GM10266 (cell line): ENCODE measurements around the gene RBM19.

Experiments
- DNase-seq: peaks from one replicate; pipeline ENCODE4 v3.0.0; 2012; ENCODE audit errors: extremely low spot score
- TF ChIP-seq, protein P1 (sequence below): IDR thresholded peaks from 2 replicates; pipeline ENCODE4 v1.5.1; 2012; ENCODE audit warnings: mild to moderate bottlenecking, low read depth; ENCODE audit not compliant: control insufficient read depth, insufficient read depth; ENCODE audit errors: missing control alignments

The RBM19 gene

DNA sequence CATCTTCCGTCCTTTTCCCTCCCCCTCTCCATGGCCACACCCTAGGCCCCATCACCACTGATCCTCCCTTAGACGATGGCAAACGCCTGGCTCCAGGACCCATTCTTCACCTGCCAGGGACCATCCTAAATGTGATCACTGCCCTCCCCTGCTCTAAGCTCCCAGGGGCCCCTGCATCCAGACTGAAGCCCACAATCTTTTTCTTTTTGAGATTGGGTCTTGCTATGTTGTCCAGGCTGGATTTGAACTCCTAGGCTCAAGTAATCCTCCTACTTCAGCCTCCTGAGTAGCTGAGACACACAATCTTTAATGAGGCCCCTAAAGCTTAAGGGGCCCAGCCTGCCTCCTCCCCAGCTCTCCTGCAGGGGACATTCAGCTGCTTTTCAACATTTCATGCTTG lies 15.3 kb downstream of the RBM19 start:
- DNase-seq, result no peak
- TF ChIP-seq, protein P1, sequence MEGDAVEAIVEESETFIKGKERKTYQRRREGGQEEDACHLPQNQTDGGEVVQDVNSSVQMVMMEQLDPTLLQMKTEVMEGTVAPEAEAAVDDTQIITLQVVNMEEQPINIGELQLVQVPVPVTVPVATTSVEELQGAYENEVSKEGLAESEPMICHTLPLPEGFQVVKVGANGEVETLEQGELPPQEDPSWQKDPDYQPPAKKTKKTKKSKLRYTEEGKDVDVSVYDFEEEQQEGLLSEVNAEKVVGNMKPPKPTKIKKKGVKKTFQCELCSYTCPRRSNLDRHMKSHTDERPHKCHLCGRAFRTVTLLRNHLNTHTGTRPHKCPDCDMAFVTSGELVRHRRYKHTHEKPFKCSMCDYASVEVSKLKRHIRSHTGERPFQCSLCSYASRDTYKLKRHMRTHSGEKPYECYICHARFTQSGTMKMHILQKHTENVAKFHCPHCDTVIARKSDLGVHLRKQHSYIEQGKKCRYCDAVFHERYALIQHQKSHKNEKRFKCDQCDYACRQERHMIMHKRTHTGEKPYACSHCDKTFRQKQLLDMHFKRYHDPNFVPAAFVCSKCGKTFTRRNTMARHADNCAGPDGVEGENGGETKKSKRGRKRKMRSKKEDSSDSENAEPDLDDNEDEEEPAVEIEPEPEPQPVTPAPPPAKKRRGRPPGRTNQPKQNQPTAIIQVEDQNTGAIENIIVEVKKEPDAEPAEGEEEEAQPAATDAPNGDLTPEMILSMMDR, result no peak

DNA sequence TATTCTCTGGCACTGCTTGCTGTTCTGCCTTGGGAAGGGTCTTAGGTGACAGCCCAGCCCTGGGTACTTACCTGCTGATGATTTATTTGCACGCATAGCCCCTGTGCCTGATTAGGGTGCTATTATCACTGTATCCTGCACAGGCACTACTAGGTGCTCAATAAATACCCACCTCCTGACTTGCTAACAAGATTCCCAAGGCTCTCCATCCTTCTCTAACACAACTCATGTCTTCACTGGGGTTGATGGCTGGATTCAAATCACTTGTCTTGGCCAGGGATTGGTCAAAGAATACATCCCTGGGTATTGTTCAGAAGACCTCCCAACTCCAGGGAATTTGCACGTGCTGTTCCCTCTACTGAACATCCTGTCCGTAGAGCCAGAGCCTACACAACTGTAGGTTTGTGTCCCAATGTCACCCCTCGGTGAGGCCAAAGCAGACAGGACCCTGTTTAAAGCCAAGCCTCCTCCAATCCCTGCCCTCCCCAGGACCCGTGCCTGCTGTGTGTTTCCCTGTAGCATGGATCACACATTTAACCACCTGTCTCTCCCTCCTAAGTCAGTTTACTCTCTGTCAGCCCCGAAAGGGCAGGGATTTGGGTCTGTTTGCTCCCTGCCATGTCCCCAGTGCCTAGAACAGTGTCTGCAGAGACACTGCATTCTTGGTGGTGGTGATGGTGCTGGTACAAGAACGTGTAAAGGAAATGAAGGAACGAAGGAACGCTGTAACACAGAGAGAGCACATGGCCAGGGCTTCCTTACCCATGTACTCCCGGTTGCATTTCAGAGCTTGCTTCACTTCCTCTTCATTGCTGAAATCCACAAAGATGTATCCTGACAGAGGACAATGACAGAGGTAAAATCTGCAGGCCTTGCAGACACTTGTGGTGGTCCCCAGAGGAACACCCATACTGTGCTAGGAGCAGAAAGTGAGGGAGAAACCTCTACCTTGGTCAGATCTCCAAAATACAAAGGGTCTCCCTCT lies 16.5 kb downstream of the RBM19 start:
- no peak for DNase-seq
- TF ChIP-seq, protein P1, result no peak

DNA sequence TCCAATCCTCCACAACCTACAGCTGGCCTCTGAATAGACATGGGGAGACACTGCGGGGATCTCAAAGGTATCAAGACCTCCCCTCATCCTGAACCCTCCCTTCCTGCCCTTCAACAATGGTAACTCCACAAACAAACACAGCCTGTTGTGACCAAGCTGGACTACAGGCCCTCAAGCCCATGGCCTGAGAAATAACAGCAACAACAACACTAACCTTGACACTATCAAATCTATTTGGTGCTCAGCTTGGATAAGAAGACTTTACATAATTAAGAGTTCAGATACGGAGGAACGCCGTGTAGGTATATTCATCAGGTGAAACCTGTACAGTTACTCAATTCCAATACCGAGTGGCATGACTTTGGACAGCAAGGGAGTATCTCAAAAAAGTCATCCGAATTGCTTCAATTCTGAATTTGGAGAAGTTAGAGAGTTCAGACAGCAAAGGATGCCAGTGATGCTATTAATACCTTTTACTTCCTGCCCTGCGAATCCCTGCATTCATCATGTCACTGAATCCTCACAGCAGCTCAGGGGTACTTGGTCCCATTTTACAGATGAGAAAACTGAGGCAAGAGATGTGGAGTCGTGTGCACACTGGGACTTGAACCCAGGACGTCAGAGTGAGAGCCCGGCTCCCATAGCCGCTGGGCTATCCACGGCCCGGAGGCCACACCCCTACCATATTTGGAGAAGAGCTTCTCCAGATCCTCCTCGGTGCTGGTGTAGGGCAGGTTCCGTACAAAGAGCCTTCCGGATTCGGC lies 17.8 kb downstream of the RBM19 start:
- TF ChIP-seq, protein P1, result no peak
- DNase-seq, result no peak

DNA sequence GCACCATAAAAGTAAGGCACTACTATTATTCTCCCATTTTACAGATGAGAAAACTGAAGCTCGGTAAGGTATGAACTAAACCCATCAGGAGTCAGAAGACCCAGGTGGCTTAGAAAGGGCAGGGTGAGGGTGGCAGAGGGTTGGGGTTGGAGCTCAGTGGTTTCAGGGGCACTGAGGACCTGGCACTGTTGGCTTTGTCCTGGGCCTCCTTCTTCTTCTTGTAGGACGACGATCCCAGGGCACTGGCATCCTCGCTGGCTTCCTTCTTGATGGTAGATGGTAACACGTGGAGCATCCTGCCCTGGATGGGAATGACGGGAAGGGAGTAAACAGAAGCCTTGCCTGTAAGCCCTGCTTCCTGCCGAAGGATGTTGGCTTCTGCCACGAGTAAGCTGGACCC lies 19.9 kb downstream of the RBM19 start:
- TF ChIP-seq, protein P1, result no peak
- DNase-seq, result no peak

DNA sequence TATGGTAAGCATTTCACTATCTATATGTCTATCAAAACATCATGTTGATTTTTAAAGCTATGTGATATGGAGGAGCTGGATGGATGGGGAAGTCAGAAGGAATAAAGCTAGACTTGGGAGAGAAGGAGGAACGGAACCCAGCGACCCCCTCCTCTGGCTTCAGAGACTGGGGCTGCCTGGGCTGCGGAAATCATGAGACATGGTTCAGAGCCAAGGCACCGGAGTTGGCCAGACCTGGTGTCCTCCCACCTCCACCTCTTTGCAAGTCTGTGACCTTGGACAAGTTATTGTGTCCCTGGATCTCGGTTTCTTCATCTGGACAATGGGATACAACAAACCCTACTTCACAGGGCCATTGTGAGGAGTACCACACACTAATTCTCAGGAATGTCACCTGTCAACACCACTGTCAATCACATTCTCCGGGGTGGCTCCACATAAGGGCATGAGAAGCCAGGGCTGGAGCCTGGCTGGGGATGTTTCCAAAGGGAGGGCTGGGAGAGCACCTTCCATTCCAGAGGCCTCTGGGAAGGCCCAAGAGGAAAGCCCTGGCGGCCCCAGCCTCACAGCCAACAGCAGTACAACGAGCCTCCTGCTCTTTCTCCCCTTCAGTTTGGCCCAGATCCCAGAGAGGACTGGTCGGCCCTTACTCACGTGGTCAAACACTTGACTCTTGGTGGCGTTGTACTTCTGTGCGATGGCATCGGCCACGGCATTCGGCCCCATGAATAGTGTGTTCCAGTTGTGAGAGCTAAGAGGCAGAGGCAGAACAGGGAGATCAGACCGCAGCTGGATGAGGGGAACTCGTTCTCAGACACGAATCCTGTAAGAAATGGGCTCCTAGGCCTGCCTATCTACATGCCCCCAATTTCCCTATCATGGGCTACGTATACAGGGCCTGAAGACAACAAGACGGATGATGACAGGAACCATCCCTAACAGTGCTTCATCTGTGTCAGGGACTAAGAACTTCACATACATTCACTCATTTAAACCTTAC lies 20.7 kb downstream of the RBM19 start:
- DNase-seq, result no peak
- TF ChIP-seq, protein P1, result no peak

DNA sequence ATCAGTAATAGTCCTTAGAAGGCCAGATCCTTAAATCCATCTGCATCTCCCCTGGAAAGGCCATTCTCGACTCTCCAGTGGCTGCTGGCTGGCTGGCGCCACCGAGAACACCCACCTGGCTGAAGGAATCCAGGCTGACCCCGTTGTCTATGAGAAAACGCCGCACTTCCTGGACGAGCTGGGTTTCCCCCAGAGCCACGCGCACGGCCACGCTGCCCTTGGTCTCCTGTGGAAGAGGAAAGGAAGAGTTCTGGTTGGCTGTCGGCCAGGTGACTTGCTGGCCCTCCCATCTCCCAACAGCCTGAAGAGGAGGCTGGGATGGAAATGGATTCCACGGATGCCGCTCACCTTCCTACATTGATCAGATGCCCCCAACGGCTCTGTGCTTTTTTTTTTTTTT lies 23.9 kb downstream of the RBM19 start:
- TF ChIP-seq, protein P1, result no peak
- DNase-seq, result no peak
